ENCODE measurements around the gene TMEM109. TPM values are rescaled to one million over a fixed set of nuclear protein-coding genes. Genes with fewer than 3 reads are reported as not detected.

The TMEM109 gene
- total RNA-seq, 4 donors from 2014 or later, result 35.2 to 47.2 (median 45.1) TPM

DNA sequence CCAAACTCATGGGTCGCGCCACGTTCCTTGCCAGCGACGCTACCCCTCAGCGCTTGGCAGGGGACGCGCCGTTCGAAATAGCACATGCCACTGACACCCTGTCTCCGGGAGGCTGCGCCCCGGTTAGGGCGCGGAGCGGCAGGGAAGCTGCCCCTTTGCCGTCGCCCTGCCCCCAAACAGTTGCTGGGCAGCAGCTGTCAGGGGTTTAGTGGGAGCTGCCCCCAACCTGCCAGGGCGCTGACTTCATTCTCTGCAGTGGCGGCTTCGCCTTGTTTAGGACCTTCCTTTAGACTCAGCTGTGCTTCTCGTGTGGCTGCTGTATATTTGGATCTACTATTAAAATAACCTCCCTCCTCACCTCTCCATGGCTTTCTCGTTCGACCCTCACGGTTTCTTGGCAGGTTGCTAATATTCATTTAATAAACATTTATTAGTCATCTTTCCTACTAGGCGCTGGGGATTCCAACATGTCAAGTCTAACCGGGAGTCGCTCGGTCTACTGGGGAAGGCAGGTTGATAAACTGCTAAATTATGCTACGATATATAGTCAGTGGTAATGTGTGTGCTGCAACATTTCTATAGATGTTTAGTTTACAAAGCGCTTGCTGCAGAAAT is 782 bp downstream of the TMEM109 start:
- in situ Hi-C loops (cut with MboI; ENCODE audit: low pct_ligation_motif_present in 1 of 4, low pct_unique_long_range_greater_than_20kb in 1 of 4, low sequenced_read_pairs in 3 of 4), result no loop called here
- no peak for TF ChIP-seq EP300 (IDR thresholded peaks at IDR 0.05; ENCODE audit: low read depth)
- TF ChIP-seq, protein P1, sequence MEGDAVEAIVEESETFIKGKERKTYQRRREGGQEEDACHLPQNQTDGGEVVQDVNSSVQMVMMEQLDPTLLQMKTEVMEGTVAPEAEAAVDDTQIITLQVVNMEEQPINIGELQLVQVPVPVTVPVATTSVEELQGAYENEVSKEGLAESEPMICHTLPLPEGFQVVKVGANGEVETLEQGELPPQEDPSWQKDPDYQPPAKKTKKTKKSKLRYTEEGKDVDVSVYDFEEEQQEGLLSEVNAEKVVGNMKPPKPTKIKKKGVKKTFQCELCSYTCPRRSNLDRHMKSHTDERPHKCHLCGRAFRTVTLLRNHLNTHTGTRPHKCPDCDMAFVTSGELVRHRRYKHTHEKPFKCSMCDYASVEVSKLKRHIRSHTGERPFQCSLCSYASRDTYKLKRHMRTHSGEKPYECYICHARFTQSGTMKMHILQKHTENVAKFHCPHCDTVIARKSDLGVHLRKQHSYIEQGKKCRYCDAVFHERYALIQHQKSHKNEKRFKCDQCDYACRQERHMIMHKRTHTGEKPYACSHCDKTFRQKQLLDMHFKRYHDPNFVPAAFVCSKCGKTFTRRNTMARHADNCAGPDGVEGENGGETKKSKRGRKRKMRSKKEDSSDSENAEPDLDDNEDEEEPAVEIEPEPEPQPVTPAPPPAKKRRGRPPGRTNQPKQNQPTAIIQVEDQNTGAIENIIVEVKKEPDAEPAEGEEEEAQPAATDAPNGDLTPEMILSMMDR (IDR thresholded peaks at IDR 0.05), result no peak
- TF ChIP-seq POLR2A (IDR thresholded peaks at IDR 0.05), result no peak
- TF ChIP-seq POLR2AphosphoS5 (IDR thresholded peaks at IDR 0.05), result no peak
- 0% methylated on average over 9 to 19 of the region's 31 CpGs for WGBS, 2 donors (ENCODE audit: low coverage in 1 of 2)

GRCh38 chr11:60915248-60915914 is 1.4 kb downstream of the TMEM109 start:
- in situ Hi-C loops (cut with MboI; ENCODE audit: low pct_ligation_motif_present in 1 of 4, low pct_unique_long_range_greater_than_20kb in 1 of 4, low sequenced_read_pairs in 3 of 4), result no loop called here
- DNase-seq, result peak; percentile 79
- no peaks in the 10 kb centered on the region for H3K27me3 ChIP-seq
- peaks cover 0 to 8% (median 3%) of the 10 kb centered on the region in 4 donors for H3K36me3 ChIP-seq
- peak overlapping the region; percentile 2 to 82 (median 70) for H3K4me3 ChIP-seq
- no peaks in the 10 kb centered on the region for H3K9me3 ChIP-seq
- H3K4me1 ChIP-seq, result peaks cover 0 to 37% (median 21%) of the 10 kb centered on the region in 4 donors
- intact Hi-C loops (cut with DNase I; ENCODE audit: low total_unique reads), result no loop called here
- H3K27ac ChIP-seq, result peak overlapping the region; percentile 93 to 95 (median 94)
- no peak for TF ChIP-seq POLR2A (IDR thresholded peaks at IDR 0.05)
- TF ChIP-seq, protein P1 (IDR thresholded peaks at IDR 0.05), result peak in 1 of 5 experiments; percentile 9
- WGBS, 2 donors (ENCODE audit: low coverage in 1 of 2), result 0 to 5% methylated on average over 1 to 17 of the region's 17 CpGs

More for the DNA sequence above, 782 bp downstream of the TMEM109 start:
- peak; percentile 38 for DNase-seq
- peaks cover 0 to 37% (median 21%) of the 10 kb centered on the region in 4 donors for H3K4me1 ChIP-seq
- peak overlapping the region; percentile 59 to 82 (median 70) for H3K4me3 ChIP-seq
- peak overlapping the region; percentile 93 to 95 (median 94) for H3K27ac ChIP-seq
- H3K36me3 ChIP-seq, result peaks cover 0 to 1% (median under 1%) of the 10 kb centered on the region in 4 donors
- no peaks in the 10 kb centered on the region for H3K9me3 ChIP-seq
- no peaks in the 10 kb centered on the region for H3K27me3 ChIP-seq
- intact Hi-C loops (cut with DNase I; ENCODE audit: low total_unique reads), result no loop called here

DNA sequence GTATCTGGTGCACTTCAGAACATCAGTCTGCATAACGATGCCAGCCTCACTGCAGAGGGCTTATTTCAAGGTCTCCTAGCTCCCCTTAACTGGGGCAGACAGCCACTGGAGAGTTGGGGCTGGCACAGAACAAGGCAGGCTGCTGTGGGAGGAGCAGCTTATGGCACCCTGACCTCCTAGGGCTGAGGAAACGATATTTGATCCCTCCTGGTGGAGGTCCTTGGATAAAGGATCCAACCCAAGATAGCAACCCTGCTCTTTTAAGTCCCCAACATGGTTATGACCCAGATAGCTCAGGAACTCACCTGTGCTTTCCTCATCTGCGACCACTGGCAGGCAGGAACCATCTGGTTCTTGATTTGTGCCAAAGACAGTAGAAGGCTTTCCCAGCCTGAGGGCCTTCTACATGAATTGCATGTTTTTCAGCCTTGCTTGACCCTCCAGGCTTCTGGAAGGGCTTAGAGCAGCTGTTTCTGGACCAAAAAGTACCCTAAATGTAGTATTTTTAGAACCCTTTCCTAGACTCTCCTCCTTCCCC is 2.8 kb downstream of the TMEM109 start:
- TF ChIP-seq, protein P1 (IDR thresholded peaks at IDR 0.05), result no peak
- TF ChIP-seq POLR2AphosphoS5 (IDR thresholded peaks at IDR 0.05) (no peak), POLR2A (IDR thresholded peaks at IDR 0.05) (no peak), EP300 (IDR thresholded peaks at IDR 0.05; ENCODE audit: low read depth) (no peak)
- Histone ChIP-seq H3K4me1 (peaks cover 0 to 37% (median 21%) of the 10 kb centered on the region in 4 donors), H3K9me3 (no peaks in the 10 kb centered on the region), H3K27me3 (no peaks in the 10 kb centered on the region), H3K4me3 (no peak overlapping the region), H3K27ac (no peak overlapping the region), H3K36me3 (peaks cover 0 to 20% (median 10%) of the 10 kb centered on the region in 4 donors)
- 67 to 75% methylated on average over 1 to 3 of the region's 3 CpGs for WGBS, 2 donors (ENCODE audit: low coverage in 1 of 2)
- intact Hi-C loops (cut with DNase I; ENCODE audit: low total_unique reads), result no loop called here
- no peak for DNase-seq
- in situ Hi-C loops (cut with MboI; ENCODE audit: low pct_ligation_motif_present in 1 of 4, low pct_unique_long_range_greater_than_20kb in 1 of 4, low sequenced_read_pairs in 3 of 4), result no loop called here

DNA sequence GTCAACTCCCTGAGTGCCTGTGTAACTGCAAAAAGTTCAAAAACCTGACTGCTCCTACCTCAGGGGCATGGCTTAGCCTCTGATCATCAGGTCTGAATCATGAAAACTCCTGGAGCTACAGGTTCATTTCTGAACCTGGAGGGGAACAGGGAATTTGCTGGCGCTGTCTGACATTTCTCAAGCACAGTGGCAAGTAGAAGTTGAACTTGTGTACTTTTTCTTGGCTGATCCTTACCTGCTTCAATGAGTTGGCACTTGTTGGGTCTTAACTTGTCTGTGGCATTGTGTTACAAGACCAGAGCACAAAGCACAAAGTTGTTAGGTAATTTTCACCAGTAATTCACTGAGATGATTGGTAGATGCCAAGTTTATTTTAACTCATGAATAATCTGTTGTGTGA is 3.3 kb downstream of the TMEM109 start:
- H3K4me1 ChIP-seq, result peaks cover 0 to 37% (median 21%) of the 10 kb centered on the region in 4 donors
- 95% methylated on average over 1 of the region's 1 CpG; no CpG with 5 or more reads in 1 of the 2 donors for WGBS, 2 donors (ENCODE audit: low coverage in 1 of 2)
- H3K27ac ChIP-seq, result no peak overlapping the region
- no peak for TF ChIP-seq POLR2A (IDR thresholded peaks at IDR 0.05)
- TF ChIP-seq, protein P1 (IDR thresholded peaks at IDR 0.05), result no peak
- no peak for TF ChIP-seq EP300 (IDR thresholded peaks at IDR 0.05; ENCODE audit: low read depth)
- TF ChIP-seq POLR2AphosphoS5 (IDR thresholded peaks at IDR 0.05), result no peak
- in situ Hi-C loops (cut with MboI; ENCODE audit: low pct_ligation_motif_present in 1 of 4, low pct_unique_long_range_greater_than_20kb in 1 of 4, low sequenced_read_pairs in 3 of 4) (no loop called here), intact Hi-C loops (cut with DNase I; ENCODE audit: low total_unique reads) (no loop called here)
- H3K36me3 ChIP-seq, result peaks cover 0 to 26% (median 12%) of the 10 kb centered on the region in 4 donors
- no peak for DNase-seq
- no peak overlapping the region for H3K4me3 ChIP-seq
- H3K27me3 ChIP-seq, result no peaks in the 10 kb centered on the region
- H3K9me3 ChIP-seq, result no peaks in the 10 kb centered on the region
